Measurements from ENCODE around the gene NRG2.

GRCh38 chr5:140015706-140016105, 27.4 kb downstream of the NRG2 start:
- TF ChIP-seq CTCF (IDR thresholded peaks at IDR 0.05) (no peak), POLR2A (IDR thresholded peaks at IDR 0.05) (no peak)

Data from uterus (tissue), 2 donors.